ENCODE measurements around the gene ARHGAP26. TPM values are rescaled to one million over a fixed set of nuclear protein-coding genes. Genes with fewer than 3 reads are reported as not detected.

Gene ARHGAP26
- polyA plus RNA-seq, 3 donors: 26.5 to 56.8 (median 28.7) TPM

DNA sequence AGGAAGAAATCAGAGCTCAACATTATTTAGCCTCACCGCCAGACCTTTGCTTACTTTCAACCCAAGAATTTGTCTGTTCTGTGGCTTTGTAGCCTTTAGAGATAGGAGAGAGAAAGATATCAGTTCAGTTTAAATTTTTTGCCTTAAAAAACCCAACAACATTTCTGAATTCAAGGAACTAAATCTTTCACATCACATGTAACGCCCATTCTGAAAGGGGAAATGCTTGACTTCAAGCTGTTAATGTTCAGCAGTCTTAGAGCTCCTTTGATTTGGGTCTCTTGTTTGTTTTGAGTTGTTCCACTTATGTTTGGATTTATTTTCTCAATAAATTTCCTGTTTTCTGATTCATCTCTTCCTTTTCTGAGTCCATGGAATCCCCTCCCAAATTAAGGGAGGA, 294.5 kb downstream of the ARHGAP26 start:
- H3K4me2 ChIP-seq (replicated peaks; ENCODE audit: extremely low read depth, low read length, poor library complexity, severe bottlenecking): peak overlapping the region; percentile 39
- no peak overlapping the region for H2AFZ ChIP-seq (ENCODE audit: insufficient read depth, low read depth, low read length, poor library complexity, severe bottlenecking)

More for the DNA sequence above, 294.5 kb downstream of the ARHGAP26 start:
- Mint-ChIP-seq H3K27ac (peak overlapping the region; percentile 85 to 95 (median 91)), H3K27me3 (ENCODE audit: low read depth in 3 of 3) (peaks cover 0 to 4% (median 1%) of the 10 kb centered on the region in 3 donors), H3K36me3 (peaks cover 76 to 83% of the 10 kb centered on the region in 2 donors), H3K4me3 (peak overlapping the region in 1 of 2 donors; percentile 77), H3K4me1 (peaks cover 55% of the 10 kb centered on the region), H3K9me3 (no peaks in the 10 kb centered on the region)
- Histone ChIP-seq H3K4me1 (ENCODE audit: control insufficient read depth in 1 of 2, insufficient read depth in 2 of 2, low read length in 2 of 2) (peaks cover 47 to 49% of the 10 kb centered on the region in 2 donors), H3K4me3 (replicated peaks in 1 of 3; ENCODE audit: low read depth in 2 of 3, low read length in 3 of 3) (peak overlapping the region in 1 of 3 experiments; percentile 35), H3K79me2 (ENCODE audit: insufficient read depth, low read length) (peaks cover 3% of the 10 kb centered on the region), H3K36me3 (replicated peaks in 1 of 2; ENCODE audit: control insufficient read depth in 1 of 2, insufficient read depth in 2 of 2, low read length in 2 of 2) (peaks cover 46 to 79% of the 10 kb centered on the region in 2 donors), H3K9ac (ENCODE audit: insufficient read depth, low read length, poor library complexity, severe bottlenecking) (no peak overlapping the region), H3K27me3 (ENCODE audit: control insufficient read depth in 2 of 2, insufficient read depth in 2 of 2, low read length in 2 of 2) (no peaks in the 10 kb centered on the region), H3K9me3 (replicated peaks in 1 of 2; ENCODE audit: control insufficient read depth in 1 of 2, insufficient read depth in 1 of 2, low read length in 2 of 2) (no peaks in the 10 kb centered on the region), H4K20me1 (ENCODE audit: insufficient read depth, low read length) (peaks cover 52% of the 10 kb centered on the region), H3K27ac (ENCODE audit: low read depth in 1 of 2, low read length in 2 of 2) (peak overlapping the region in 1 of 2 donors; percentile 86)
- intact Hi-C loops (cut with micrococcal nuclease): no loop called here
- no CpG with 5 or more reads among the region's 2 CpGs for WGBS (ENCODE audit: insufficient coverage)
- peak; percentile 42 to 64 (median 44) for DNase-seq
- no peak for TF ChIP-seq CTCF (IDR thresholded peaks at IDR 0.05)
